Activated CD8-positive, alpha-beta T cell treated with anti-CD3 and anti-CD28 coated beads for 36 hours (primary cell): ENCODE measurements around the gene DNASE1L2. TPM values are rescaled to one million over a fixed set of nuclear protein-coding genes. Genes with fewer than 3 reads are reported as not detected.

Source experiments
- ATAC-seq: fragments of 200-7000 bp; cut with Tn5 transposase; one replicate; pipeline ENCODE4 v1.10.0; 2021; ENCODE audit warnings: mild to moderate bottlenecking, moderate library complexity
- CTCF ChIA-PET: fragments of 350-600 bp; sonication (Branson Sonifier 250); formaldehyde crosslinking; loops from one replicate; lab custom pipeline; 2021; ENCODE audit warnings: antibody characterized with exemption; lab: Charles Lee
- POLR2A ChIA-PET: fragments of 350-600 bp; sonication (Branson Sonifier 250); formaldehyde crosslinking; loops from one replicate; lab custom pipeline; 2021; ENCODE audit warnings: antibody characterized with exemption; lab: Charles Lee
- DNase-seq: peaks from one replicate; pipeline ENCODE4 v3.0.0-alpha.2; 2020
- H3K27ac Mint-ChIP-seq: one replicate; pipeline ENCODE4 v1.8.0; 2021; ENCODE audit warnings: mild to moderate bottlenecking, mixed read lengths
- H3K27me3 Mint-ChIP-seq: one replicate; pipeline ENCODE4 v1.8.0; 2021; ENCODE audit warnings: mixed read lengths
- H3K36me3 Mint-ChIP-seq: one replicate; pipeline ENCODE4 v1.8.0; 2021; ENCODE audit warnings: low read depth, mixed read lengths
- H3K4me1 Mint-ChIP-seq: one replicate; pipeline ENCODE4 v1.8.0; 2021; ENCODE audit warnings: low read depth, mixed read lengths
- H3K4me3 Mint-ChIP-seq: one replicate; pipeline ENCODE4 v1.8.0; 2021; ENCODE audit warnings: mild to moderate bottlenecking, moderate library complexity, mixed read lengths
- H3K9me3 Mint-ChIP-seq: one replicate; pipeline ENCODE4 v1.8.0; 2021; ENCODE audit warnings: mixed read lengths
- intact Hi-C: fragments of 100-400 bp; cut with micrococcal nuclease; formaldehyde crosslinking; loops from one replicate; pipeline ENCODE4 v1.10.0; 2022
- total RNA-seq, 2 experiments: library from RNA; stranded (reverse); gene quantifications; one replicate each; pipeline ENCODE4 v1.2.3, GENCODE V29; 2021
- TF ChIP-seq, protein P1 (sequence below): fragments of 200-600 bp; IDR thresholded peaks from one replicate; pipeline ENCODE4 v1.8.0; 2022; ENCODE audit warnings: antibody characterized with exemption, mild to moderate bottlenecking

DNASE1L2 gene
- total RNA-seq, 2 experiments from 2014 or later = 0.32 to 0.51 TPM

DNA sequence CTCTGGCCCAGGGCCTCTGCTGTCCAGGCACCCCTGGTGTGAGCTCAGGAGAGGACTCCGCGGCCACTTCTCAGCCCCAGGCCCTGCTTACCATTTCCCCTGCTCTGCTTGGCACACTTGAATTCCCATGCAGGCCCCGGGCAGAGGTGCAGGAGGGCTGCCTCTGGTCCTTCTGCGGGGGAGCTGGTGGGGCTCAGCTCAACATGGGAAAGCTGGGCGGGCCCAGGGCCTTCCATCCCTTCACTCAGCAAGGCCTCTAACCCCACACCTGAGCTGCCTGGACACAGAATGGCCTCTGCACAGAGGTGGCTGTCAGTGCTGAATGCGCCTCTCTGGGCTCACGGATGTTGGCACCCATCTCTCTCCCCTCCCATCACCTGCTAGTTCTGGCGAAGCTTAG lies 44.2 kb downstream of the DNASE1L2 start:
- no peak overlapping the region for H3K4me3 Mint-ChIP-seq
- no peaks in the 10 kb centered on the region for H3K9me3 Mint-ChIP-seq
- no peak for DNase-seq
- CTCF ChIA-PET = no interaction called here
- no peaks in the 10 kb centered on the region for H3K36me3 Mint-ChIP-seq
- TF ChIP-seq, protein P1, sequence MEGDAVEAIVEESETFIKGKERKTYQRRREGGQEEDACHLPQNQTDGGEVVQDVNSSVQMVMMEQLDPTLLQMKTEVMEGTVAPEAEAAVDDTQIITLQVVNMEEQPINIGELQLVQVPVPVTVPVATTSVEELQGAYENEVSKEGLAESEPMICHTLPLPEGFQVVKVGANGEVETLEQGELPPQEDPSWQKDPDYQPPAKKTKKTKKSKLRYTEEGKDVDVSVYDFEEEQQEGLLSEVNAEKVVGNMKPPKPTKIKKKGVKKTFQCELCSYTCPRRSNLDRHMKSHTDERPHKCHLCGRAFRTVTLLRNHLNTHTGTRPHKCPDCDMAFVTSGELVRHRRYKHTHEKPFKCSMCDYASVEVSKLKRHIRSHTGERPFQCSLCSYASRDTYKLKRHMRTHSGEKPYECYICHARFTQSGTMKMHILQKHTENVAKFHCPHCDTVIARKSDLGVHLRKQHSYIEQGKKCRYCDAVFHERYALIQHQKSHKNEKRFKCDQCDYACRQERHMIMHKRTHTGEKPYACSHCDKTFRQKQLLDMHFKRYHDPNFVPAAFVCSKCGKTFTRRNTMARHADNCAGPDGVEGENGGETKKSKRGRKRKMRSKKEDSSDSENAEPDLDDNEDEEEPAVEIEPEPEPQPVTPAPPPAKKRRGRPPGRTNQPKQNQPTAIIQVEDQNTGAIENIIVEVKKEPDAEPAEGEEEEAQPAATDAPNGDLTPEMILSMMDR = no peak
- no peaks in the 10 kb centered on the region for H3K4me1 Mint-ChIP-seq
- no peak overlapping the region for H3K27ac Mint-ChIP-seq
- no peak for ATAC-seq
- H3K27me3 Mint-ChIP-seq = no peaks in the 10 kb centered on the region
- POLR2A ChIA-PET = no interaction called here
- intact Hi-C loops = no loop called here

DNA sequence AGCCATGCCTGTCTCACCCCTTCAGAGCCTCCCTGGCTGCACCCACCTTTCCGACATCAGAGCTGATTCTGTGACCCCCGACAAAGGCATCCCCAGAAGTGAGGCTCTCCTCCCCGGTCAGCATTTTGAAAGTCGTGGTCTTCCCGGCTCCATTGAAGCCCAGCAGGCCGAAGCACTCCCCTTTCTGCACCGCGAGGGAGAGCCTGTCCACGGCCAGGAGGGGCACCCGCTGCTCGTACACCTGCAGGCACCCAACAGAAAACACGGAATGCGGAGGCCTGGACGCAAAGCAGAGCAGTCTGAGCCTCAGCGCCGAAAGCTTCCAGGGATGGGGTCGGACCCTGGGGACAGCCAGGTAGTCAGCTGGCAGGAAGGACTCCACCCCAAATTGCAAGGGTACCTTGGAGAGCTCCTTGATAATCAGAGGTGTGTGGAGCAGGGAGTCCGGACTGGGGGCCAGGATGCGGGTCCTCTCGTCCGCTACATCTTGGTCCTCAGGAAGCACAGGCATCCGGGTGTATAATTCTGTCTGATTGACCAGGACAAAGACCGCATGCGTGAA lies 44.8 kb downstream of the DNASE1L2 start:
- Mint-ChIP-seq H3K4me1 (no peaks in the 10 kb centered on the region), H3K27ac (no peak overlapping the region), H3K36me3 (no peaks in the 10 kb centered on the region), H3K4me3 (no peak overlapping the region), H3K27me3 (no peaks in the 10 kb centered on the region), H3K9me3 (no peaks in the 10 kb centered on the region)
- ChIA-PET POLR2A (no interaction called here), CTCF (interaction anchor here (1.6 kb wide), 1 partner anchor 59 kb away, joined by 3 read pairs; the partner anchor contains the start of gene ABCA3)
- no peak for ATAC-seq
- DNase-seq = no peak
- TF ChIP-seq, protein P1 = no peak
- intact Hi-C loops = no loop called here

DNA sequence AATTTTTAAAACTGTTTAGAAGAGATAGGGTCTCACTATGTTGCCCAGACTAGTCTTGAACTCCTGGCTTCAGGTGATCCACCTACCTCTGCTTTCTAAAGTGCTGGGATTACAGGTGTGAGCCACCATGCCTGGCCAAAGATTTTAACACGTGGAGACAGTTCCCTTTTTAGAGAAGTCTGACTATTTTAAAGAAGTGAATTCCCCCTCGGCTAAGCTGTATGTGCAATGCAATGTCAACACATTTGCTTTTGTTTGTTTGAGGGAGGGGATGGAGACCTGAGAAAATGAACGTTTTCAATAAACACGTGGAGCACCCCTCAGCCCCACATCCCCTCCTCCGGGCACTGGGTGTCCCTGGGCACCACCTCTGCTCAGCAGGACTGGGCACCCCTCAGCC lies 46.0 kb downstream of the DNASE1L2 start:
- TF ChIP-seq, protein P1 = no peak
- ChIA-PET POLR2A (no interaction called here), CTCF (interaction anchor here (1.6 kb wide), 1 partner anchor 58 kb away, joined by 3 read pairs; the partner anchor contains the start of gene ABCA3)
- Mint-ChIP-seq H3K27ac (no peak overlapping the region), H3K4me3 (no peak overlapping the region), H3K4me1 (no peaks in the 10 kb centered on the region), H3K36me3 (no peaks in the 10 kb centered on the region), H3K9me3 (no peaks in the 10 kb centered on the region), H3K27me3 (no peaks in the 10 kb centered on the region)
- DNase-seq = no peak
- intact Hi-C loops = no loop called here
- ATAC-seq = no peak

DNA sequence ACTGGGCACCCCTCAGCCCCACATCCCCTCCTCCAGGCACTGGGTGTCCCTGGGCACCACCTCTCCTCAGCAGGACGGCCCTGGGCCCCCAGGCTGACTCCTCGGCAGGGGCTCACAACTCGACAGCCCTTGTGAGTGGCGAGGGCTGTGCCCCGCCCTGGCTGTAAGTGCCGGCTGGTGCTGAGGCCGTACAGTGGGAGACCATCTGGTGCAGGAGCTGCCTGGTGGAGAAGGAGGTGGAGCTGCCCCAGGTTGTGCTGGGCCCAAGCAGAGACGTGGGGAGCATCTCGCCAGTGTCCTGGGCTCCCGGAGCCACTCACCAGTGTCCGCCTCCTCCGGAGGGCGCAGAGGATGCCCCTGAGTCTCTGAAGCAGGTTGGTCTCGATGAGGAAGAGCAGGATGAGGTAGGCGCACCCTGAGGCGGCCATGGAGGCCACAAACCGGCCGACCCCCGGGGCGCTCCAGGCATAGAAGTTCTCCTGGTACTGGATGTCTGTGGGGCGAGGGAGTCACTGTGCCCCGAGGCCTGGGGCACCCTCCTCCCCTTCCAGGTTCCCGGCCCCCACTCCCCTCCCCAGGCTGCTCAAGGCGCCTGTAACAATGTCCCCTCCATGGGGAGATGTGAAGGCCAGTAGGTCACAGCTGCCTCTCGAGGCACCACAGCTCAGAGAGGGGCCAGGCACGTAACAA lies 46.8 kb downstream of the DNASE1L2 start:
- intact Hi-C loops = no loop called here
- Mint-ChIP-seq H3K4me3 (no peak overlapping the region), H3K27ac (no peak overlapping the region), H3K36me3 (no peaks in the 10 kb centered on the region), H3K27me3 (no peaks in the 10 kb centered on the region), H3K4me1 (no peaks in the 10 kb centered on the region), H3K9me3 (no peaks in the 10 kb centered on the region)
- POLR2A ChIA-PET = no interaction called here
- TF ChIP-seq, protein P1 = no peak
- CTCF ChIA-PET = no interaction called here
- no peak for ATAC-seq
- DNase-seq = no peak

DNA sequence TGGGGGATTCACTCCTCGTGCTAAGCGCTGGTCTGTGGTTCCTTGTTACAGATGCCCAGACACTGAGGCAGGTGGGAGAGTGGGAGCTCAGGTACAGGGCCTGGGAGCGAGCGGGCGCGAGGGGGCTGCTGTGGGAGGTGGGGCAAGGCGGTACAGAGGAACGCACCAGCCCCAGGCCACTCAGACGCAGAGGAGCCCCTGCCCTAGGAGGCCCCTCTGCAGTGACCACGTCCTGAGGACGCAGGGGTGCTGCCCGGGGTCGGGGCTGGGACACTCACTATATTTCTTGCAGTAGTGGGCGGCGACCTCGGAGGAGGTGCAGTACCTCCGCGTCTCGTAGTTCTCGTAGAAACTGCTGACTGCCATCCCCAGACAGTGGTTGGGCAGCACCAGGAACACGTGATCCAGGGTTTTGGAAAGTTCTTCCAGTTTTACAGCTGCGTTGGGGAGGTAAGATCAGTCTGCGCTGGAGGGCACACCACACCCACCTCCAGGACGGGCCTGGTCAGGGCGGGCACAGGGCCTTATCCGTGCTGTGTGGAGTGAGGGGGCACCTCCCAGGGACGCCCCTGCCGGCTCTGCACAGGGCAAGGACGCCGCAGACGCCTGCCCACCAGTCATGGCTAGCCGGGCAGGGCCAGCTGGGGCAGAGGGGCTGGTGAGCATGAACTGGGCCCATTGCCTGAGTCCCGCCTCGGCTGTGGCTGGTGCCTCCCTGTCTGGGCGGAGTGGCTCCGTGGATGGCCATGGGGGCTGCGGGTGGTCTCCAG lies 47.9 kb downstream of the DNASE1L2 start:
- no peaks in the 10 kb centered on the region for H3K4me1 Mint-ChIP-seq
- no peaks in the 10 kb centered on the region for H3K36me3 Mint-ChIP-seq
- no peak overlapping the region for H3K4me3 Mint-ChIP-seq
- no peaks in the 10 kb centered on the region for H3K9me3 Mint-ChIP-seq
- TF ChIP-seq, protein P1 = no peak
- ATAC-seq = no peak
- intact Hi-C loops = no loop called here
- no peak overlapping the region for H3K27ac Mint-ChIP-seq
- no peak for DNase-seq
- no peaks in the 10 kb centered on the region for H3K27me3 Mint-ChIP-seq
- ChIA-PET POLR2A (no interaction called here), CTCF (no interaction called here)
